ENCODE measurements around the gene VAV2.
"Not testable (repeated sequence)": the region's sequence is repeated elsewhere in the genome, so short reads cannot be mapped to it uniquely, and the experiment has no call there.

Gene VAV2

GRCh38 chr9:133993635-133994253 lies 1.6 kb upstream of the VAV2 start:
- H3K4me1 Mint-ChIP-seq: no peaks in the 10 kb centered on the region
- no peaks in the 10 kb centered on the region for H3K36me3 Mint-ChIP-seq
- no peak overlapping the region for H3K27ac Mint-ChIP-seq
- DNase-seq (ENCODE audit: low spot score in 2 of 2) (no peak), ATAC-seq (no peak)
- no peaks in the 10 kb centered on the region for H3K9me3 Mint-ChIP-seq
- H3K4me3 Mint-ChIP-seq: peak overlapping the region; percentile 62

GRCh38 chr9:133992780-133993634 lies 883 bp upstream of the VAV2 start:
- Mint-ChIP-seq H3K4me1 (no peaks in the 10 kb centered on the region), H3K27ac (no peak overlapping the region), H3K36me3 (no peaks in the 10 kb centered on the region), H3K9me3 (no peaks in the 10 kb centered on the region), H3K4me3 (peak overlapping the region; percentile 62)
- DNase-seq (ENCODE audit: low spot score in 2 of 2) (peak; percentile 66 to 86), ATAC-seq (peak; percentile 78)

DNA sequence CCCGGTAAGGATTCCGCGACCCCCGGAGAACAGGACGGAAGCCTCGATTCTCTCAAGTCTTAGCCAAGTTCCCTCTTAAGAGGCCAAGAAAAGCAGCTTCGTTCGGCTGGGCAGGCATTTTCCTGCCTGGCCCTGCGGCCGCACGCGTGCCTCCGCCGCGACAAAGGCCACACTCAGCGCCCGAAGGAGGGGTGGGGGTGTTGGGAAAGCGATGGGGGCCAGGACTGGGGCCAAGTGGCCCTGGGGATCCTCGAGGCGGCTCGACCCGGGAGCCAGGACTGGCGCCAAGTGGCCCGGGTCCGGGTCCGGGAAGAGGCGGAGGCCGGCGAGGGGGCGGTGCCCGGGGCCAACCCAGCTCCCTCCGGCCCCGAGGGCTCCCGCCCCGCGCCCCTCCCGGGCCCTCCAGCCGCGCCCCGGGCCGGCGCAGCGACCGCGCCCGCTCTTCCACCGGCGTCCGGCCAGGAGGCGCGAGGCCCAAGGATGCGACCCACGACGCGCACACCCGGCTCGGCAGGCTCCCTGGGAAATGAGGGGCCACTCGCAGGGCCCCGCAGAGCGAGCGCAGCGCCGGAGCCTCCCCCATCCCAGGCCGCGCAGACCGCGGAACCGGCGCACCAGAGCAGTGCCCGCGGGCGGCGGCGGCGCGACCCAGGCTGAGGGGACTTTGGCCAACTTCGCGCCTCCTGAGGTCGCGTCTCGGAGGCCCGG lies 756 bp downstream of the VAV2 start:
- Mint-ChIP-seq H3K9me3 (no peaks in the 10 kb centered on the region), H3K4me1 (no peaks in the 10 kb centered on the region)

GRCh38 chr9:133990366-133991213 lies 1.5 kb downstream of the VAV2 start:
- H3K9me3 Mint-ChIP-seq: no peaks in the 10 kb centered on the region

More for the DNA sequence above, 756 bp downstream of the VAV2 start:
- ATAC-seq (no peak), DNase-seq (ENCODE audit: low spot score in 2 of 2) (no peak)
- peak overlapping the region; percentile 51 for H3K4me3 Mint-ChIP-seq
- no peaks in the 10 kb centered on the region for H3K36me3 Mint-ChIP-seq
- H3K27ac Mint-ChIP-seq: no peak overlapping the region

DNA sequence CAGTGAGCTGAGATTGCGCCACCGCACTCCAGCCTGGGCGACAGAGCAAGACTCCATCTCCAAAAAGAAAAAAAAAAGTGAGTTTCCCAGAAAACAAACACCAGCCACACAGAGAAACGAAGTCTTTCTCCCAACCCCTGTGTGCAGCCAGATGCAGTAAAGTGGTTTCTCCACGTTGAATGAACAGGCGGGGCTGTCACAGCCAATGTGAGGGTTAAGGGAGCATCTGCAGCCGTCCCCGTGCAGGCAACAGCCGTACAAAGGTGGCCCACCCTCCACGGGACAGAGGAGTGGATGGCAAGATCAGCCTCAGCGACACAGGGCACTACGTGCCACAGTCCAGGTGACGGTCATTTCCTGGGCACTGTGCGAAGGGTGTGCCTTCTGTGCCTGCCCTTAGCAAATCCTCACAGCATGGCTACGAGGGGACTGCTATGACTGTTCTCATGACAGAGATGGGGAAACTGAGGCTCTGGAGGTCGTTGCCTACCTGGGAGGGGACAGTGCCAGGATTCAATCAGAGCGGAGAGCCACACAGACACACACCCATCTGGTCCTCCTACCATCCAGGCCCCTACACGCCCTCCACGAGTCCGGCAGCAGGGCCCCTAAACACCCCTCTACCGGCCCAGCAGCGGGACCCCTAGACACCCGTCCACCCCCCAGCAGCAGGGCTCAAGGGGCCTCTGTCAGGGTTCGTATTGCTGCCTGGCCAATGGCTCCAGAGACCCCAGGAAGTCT lies 2.3 kb downstream of the VAV2 start:
- Mint-ChIP-seq H3K4me1 (no peaks in the 10 kb centered on the region), H3K4me3 (peak overlapping the region; percentile 51), H3K36me3 (no peaks in the 10 kb centered on the region), H3K27ac (no peak overlapping the region), H3K9me3 (no peaks in the 10 kb centered on the region)
- DNase-seq (ENCODE audit: low spot score in 2 of 2): no peak
- ATAC-seq: no peak

More at GRCh38 chr9:133990366-133991213, 1.5 kb downstream of the VAV2 start:
- DNase-seq (ENCODE audit: low spot score in 2 of 2) (no peak), ATAC-seq (no peak)
- no peak overlapping the region for H3K27ac Mint-ChIP-seq
- H3K4me1 Mint-ChIP-seq: no peaks in the 10 kb centered on the region
- H3K4me3 Mint-ChIP-seq: peak overlapping the region; percentile 51
- H3K36me3 Mint-ChIP-seq: no peaks in the 10 kb centered on the region

- not testable (repeated sequence) for H3K27ac Mint-ChIP-seq; H3K9me3 Mint-ChIP-seq; DNase-seq (ENCODE audit: low spot score in 2 of 2); H3K4me1 Mint-ChIP-seq; ATAC-seq; H3K36me3 Mint-ChIP-seq; H3K4me3 Mint-ChIP-seq
Measured at GRCh38 chr9:133988771-133989170, 3.4 kb downstream of the VAV2 start.

DNA sequence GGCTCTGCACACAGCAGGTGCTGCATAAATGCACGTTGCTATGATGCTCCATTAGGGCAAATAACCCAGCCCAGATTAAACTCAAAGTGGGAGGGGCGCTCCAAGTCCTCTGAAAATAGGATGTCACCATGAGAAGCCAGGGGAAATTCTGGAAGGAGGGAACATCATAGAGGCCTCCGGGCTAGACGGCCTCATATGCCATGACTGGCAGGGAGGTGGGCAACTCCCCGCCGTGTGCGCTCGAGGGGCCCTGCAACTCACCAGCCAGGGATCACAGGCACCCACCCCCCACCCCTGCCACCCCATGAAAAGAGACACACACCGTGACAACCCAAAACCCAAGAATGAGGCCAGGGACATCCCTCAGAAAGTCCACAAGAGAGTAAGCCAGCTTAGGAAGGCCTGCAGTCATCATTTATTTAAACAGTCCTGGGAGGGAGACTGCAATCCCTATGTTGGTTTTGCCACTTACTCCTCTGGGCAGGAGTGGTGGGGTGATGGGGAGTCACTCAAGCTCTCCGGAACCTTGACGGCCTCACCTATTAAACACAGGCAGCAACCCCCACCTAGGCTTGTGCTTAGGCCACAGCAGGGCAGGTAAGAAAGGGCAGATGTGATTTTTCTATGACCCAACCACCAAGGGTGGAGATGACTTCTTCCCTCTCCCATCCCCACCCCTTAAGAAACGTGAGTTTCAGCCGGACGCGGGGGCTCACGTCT lies 4.0 kb downstream of the VAV2 start:
- no peaks in the 10 kb centered on the region for H3K36me3 Mint-ChIP-seq
- H3K27ac Mint-ChIP-seq: no peak overlapping the region
- no peaks in the 10 kb centered on the region for H3K4me1 Mint-ChIP-seq
- no peak for ATAC-seq
- no peaks in the 10 kb centered on the region for H3K9me3 Mint-ChIP-seq
- no peak overlapping the region for H3K4me3 Mint-ChIP-seq
- DNase-seq (ENCODE audit: low spot score in 2 of 2): no peak

DNA sequence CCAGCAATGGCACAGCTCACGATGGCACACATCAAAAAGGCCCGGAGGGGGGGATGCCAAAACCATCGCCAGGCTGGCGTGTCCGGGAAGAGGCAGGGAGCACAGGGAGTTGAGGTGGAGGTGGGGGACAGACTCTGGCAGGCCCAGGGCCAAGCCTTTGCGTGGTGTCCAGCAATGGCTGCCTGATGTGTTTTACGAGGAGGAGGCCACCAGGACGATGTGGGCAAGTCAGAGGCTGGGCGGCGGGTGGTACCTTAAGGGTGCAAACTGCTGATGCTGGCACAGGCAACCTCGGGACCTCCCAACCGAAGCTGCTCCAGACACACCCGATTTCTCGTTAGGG lies 4.7 kb downstream of the VAV2 start:
- DNase-seq (ENCODE audit: low spot score in 2 of 2) (no peak), ATAC-seq (no peak)
- H3K9me3 Mint-ChIP-seq: no peaks in the 10 kb centered on the region
- no peaks in the 10 kb centered on the region for H3K4me1 Mint-ChIP-seq
- H3K36me3 Mint-ChIP-seq: no peaks in the 10 kb centered on the region
- no peak overlapping the region for H3K4me3 Mint-ChIP-seq
- H3K27ac Mint-ChIP-seq: peak overlapping the region; percentile 62

DNA sequence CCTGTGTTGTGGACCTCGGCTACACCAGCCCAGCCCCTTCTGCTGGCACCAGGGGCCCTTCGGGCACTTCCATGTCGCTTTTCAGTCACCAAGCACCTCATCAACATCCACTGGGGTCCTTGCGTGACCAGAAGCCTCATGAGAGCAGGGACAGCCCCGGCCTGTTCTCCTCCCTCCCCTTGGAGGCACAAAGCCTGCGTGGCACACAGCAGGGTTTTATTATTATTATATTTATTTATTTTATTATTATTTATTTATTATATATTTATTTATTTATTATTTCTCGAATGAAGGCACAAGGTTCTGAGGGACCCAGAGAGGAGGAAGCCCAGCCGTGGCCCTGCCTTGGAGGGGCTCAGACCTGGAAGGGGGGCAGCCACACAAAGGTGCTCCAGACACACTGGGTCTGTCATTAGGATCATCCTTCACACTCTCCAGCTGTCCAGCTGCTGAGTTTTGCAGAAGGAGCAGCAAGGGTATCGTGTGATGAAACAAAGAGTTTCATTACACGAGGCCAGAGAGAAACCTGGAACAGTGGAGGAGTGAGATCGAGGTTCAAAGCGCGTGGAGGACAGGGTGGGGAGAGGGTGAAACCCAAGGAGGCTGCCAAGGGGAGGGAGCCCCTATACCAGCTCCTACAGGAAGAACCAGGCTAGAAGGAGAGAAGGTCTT lies 5.2 kb downstream of the VAV2 start:
- Mint-ChIP-seq H3K4me3 (no peak overlapping the region), H3K4me1 (no peaks in the 10 kb centered on the region)
- no peak for DNase-seq (ENCODE audit: low spot score in 2 of 2)

GRCh38 chr9:133986061-133986460 lies 6.1 kb downstream of the VAV2 start:
- ATAC-seq: no peak
- DNase-seq (ENCODE audit: low spot score in 2 of 2): no peak
- Mint-ChIP-seq H3K9me3 (no peaks in the 10 kb centered on the region), H3K4me3 (no peak overlapping the region), H3K27ac (no peak overlapping the region), H3K36me3 (no peaks in the 10 kb centered on the region), H3K4me1 (peaks cover under 1% of the 10 kb centered on the region)

More for the DNA sequence above, 5.2 kb downstream of the VAV2 start:
- peak overlapping the region; percentile 62 for H3K27ac Mint-ChIP-seq
- no peak for ATAC-seq
- no peaks in the 10 kb centered on the region for H3K9me3 Mint-ChIP-seq
- H3K36me3 Mint-ChIP-seq: no peaks in the 10 kb centered on the region

DNA sequence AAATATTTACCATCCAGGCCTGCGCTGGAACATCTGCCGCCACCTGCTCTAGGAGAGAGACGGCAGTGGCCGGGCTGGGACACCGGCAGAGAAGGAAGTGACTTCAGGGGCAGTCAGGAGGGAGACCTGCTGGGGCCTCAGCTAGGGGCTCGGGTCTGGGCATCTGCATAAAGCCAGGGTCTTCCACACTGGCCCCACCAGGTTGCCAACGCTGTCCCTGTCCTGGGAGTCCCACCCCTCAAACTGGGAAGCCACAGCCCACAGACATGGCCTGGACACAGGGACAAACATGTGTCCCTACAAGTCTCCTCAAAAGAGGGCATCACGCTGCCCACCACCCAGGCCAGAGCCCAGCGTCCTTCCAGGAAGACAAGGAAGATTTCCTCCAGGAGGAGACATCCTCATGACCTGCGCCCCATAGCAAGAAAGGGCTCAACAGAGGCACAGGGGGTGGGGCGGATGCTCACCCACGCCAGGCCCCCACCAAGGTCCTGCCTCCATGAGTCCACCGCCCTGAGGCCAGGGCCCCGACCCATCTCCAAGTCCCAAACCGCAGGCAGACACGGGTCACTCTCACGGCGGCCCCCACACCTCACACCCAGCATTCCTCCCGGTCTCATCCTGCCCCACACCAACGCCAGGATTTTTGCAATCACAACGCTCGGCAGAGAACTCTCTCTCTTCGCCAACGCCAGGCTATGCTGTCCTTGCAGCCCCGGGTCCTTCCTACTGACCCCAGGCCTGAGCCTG lies 9.0 kb downstream of the VAV2 start:
- H3K9me3 Mint-ChIP-seq: no peaks in the 10 kb centered on the region
- ATAC-seq: no peak
- no peak overlapping the region for H3K27ac Mint-ChIP-seq
- peaks cover 5% of the 10 kb centered on the region for H3K4me1 Mint-ChIP-seq
- H3K4me3 Mint-ChIP-seq: no peak overlapping the region
- no peak for DNase-seq (ENCODE audit: low spot score in 2 of 2)
- no peaks in the 10 kb centered on the region for H3K36me3 Mint-ChIP-seq

DNA sequence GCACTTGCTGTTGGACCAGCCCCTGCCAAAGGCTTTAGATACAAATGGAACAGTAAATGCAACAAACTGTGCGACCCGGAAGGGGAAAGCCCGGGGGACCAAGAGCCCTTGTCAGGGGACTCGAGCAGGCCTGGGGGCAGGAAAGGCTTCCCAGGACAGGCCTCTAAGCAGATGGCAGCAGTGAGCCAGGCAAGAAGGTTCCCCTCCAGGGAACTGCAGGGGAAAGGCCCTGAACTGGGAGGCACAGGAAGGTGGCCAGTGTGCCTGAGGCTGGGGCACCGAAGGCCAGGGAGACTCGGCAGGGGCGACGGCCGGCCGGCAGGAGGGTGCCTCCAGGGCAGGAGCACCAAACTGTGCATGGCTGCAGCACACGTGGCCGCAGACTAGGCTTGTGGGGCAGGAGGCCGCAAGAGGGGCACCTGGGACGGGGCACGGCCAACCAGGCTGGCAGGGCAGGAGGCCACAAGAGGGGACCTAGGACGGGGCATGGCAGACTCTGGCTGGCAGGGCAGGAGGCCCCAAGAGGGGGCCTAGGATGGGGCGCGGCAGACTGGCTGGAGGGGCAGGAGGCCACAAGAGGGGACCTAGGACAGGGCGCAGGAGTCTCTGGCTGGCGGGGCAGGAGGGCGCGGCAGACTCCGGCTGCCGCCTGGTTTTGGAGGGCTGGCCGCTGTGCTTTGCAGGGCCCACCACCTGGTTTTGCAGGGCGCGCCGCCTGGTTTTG lies 10.0 kb downstream of the VAV2 start:
- H3K36me3 Mint-ChIP-seq: no peaks in the 10 kb centered on the region

More for the DNA sequence above, 10.0 kb downstream of the VAV2 start:
- H3K9me3 Mint-ChIP-seq: no peaks in the 10 kb centered on the region
- H3K27ac Mint-ChIP-seq: no peak overlapping the region
- no peak for DNase-seq (ENCODE audit: low spot score in 2 of 2)
- peaks cover 5% of the 10 kb centered on the region for H3K4me1 Mint-ChIP-seq
- no peak overlapping the region for H3K4me3 Mint-ChIP-seq
- no peak for ATAC-seq
